LNCaP clone FGC (cell line): ENCODE results near the gene PACS2.

Experiments used
- DNase-seq: peaks from one replicate; pipeline ENCODE4 v3.0.0-alpha.2; 2011; ENCODE audit warnings: low read depth
- H3K4me3 ChIP-seq: 2 replicates; pipeline ENCODE4 v1.5.1; 2011; ENCODE audit warnings: mild to moderate bottlenecking, low read depth, low read length, control low read depth
- CTCF ChIP-seq: IDR thresholded peaks from 2 replicates; pipeline ENCODE4 v1.5.1; 2012; ENCODE audit warnings: mild to moderate bottlenecking; ENCODE audit not compliant: control insufficient read depth, insufficient read depth; ENCODE audit errors: extremely low read depth

PACS2 gene

GRCh38 chr14:105419195-105420091, 104.9 kb downstream of the PACS2 start, which contains the start of gene MTA1:
Gene MTA1, plus strand, starts transcription at chr14:105419827. Its CDS starts 209 bp downstream, at chr14:105420036.
- H3K4me3 ChIP-seq: peak within 1 kb of the TSS; percentile 93
- no peak for DNase-seq
- TF ChIP-seq CTCF: no peak

- no peak for DNase-seq
- no peak for TF ChIP-seq CTCF
These were observed 105.8 kb downstream of the PACS2 start for GRCh38 chr14:105420101-105420973.

GRCh38 chr14:105420974-105421674, 106.6 kb downstream of the PACS2 start:
- TF ChIP-seq CTCF: no peak
- peak overlapping the region; percentile 93 for H3K4me3 ChIP-seq
- no peak for DNase-seq

More at GRCh38 chr14:105420101-105420973, 105.8 kb downstream of the PACS2 start:
- H3K4me3 ChIP-seq: peak overlapping the region; percentile 93

GRCh38 chr14:105421723-105422615, 107.4 kb downstream of the PACS2 start:
- no peak for TF ChIP-seq CTCF
- DNase-seq: no peak
- H3K4me3 ChIP-seq: peak overlapping the region; percentile 93

- H3K4me3 ChIP-seq: no peak overlapping the region
- peak; percentile 46 for DNase-seq
- 0 out of 2 replicates have a peak, but pooled peaks have one; percentile 3 for TF ChIP-seq CTCF
These were observed 108.3 kb downstream of the PACS2 start for GRCh38 chr14:105422695-105423487.
